ENCODE results near the gene FN3K.

FN3K gene

DNA sequence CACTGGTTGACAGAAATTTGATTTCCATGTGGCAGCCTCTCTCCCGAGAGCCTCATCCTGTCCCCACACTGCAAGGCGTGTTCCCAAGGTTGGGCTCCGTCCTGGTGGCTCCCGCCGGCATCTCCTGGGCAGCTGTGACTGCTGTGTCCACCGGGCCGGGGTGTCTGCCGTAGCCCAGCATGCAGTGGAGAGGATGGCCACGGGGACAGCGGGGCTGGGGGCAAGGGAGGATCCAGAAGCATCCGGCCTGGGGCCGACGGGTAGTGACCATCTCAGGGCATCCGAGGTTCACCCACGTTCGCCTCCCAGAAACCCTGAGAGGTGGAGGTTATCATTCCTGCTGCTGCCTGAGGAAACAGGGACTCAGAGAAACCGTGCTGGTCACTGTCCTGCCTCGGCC, 29.7 kb upstream of the FN3K start:
- peaks cover 22% of the 10 kb centered on the region for H3K27me3 Mint-ChIP-seq (ENCODE audit: low read depth, poor library complexity)
- DNase-seq = no peak
- H3K9me3 Mint-ChIP-seq = no peaks in the 10 kb centered on the region
- H3K27ac Mint-ChIP-seq = no peak overlapping the region
- no peaks in the 10 kb centered on the region for H3K36me3 Mint-ChIP-seq (ENCODE audit: low read depth)
- TF ChIP-seq, protein P1, sequence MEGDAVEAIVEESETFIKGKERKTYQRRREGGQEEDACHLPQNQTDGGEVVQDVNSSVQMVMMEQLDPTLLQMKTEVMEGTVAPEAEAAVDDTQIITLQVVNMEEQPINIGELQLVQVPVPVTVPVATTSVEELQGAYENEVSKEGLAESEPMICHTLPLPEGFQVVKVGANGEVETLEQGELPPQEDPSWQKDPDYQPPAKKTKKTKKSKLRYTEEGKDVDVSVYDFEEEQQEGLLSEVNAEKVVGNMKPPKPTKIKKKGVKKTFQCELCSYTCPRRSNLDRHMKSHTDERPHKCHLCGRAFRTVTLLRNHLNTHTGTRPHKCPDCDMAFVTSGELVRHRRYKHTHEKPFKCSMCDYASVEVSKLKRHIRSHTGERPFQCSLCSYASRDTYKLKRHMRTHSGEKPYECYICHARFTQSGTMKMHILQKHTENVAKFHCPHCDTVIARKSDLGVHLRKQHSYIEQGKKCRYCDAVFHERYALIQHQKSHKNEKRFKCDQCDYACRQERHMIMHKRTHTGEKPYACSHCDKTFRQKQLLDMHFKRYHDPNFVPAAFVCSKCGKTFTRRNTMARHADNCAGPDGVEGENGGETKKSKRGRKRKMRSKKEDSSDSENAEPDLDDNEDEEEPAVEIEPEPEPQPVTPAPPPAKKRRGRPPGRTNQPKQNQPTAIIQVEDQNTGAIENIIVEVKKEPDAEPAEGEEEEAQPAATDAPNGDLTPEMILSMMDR (IDR thresholded peaks at IDR 0.05) = no peak
- peaks cover 28% of the 10 kb centered on the region for H3K4me1 Mint-ChIP-seq
- H3K4me3 Mint-ChIP-seq = no peak overlapping the region

DNA sequence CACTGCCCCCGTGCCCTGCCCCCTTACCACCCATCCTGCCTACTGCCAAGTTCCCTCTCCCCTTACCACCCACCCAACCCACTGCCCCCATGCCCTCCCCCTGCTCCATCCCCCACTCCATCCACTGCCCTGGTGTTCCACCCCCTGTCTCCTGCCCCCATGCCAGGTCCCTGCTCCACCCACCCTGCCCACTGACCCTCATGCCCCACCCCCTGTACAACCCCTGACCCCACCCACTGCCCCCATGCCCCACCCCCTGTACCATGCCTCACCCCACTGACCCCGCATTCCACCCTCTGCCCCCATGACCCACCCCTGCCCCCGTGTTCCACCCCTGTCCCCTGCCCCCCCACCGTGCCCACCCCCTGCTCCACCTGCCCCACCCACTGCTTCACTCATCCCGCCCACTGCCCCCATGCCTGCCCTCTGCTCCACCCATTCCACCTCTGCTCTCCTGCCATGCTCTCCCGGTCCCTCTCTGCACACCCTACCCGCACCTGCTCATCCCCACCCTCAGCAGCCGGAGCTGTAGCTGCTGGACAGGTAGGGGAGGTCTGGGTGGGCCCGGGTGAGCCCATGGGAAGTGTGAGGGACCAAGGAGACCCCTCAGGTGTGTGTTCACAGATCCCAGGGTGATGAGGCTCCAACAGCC, 26.3 kb upstream of the FN3K start:
- no peaks in the 10 kb centered on the region for H3K36me3 Mint-ChIP-seq (ENCODE audit: low read depth)
- no peak overlapping the region for H3K27ac Mint-ChIP-seq
- no peaks in the 10 kb centered on the region for H3K9me3 Mint-ChIP-seq
- TF ChIP-seq, protein P1 (IDR thresholded peaks at IDR 0.05) = no peak
- H3K4me1 Mint-ChIP-seq = peaks cover 22% of the 10 kb centered on the region
- H3K4me3 Mint-ChIP-seq = no peak overlapping the region
- DNase-seq = no peak
- peaks cover 18% of the 10 kb centered on the region for H3K27me3 Mint-ChIP-seq (ENCODE audit: low read depth, poor library complexity)

DNA sequence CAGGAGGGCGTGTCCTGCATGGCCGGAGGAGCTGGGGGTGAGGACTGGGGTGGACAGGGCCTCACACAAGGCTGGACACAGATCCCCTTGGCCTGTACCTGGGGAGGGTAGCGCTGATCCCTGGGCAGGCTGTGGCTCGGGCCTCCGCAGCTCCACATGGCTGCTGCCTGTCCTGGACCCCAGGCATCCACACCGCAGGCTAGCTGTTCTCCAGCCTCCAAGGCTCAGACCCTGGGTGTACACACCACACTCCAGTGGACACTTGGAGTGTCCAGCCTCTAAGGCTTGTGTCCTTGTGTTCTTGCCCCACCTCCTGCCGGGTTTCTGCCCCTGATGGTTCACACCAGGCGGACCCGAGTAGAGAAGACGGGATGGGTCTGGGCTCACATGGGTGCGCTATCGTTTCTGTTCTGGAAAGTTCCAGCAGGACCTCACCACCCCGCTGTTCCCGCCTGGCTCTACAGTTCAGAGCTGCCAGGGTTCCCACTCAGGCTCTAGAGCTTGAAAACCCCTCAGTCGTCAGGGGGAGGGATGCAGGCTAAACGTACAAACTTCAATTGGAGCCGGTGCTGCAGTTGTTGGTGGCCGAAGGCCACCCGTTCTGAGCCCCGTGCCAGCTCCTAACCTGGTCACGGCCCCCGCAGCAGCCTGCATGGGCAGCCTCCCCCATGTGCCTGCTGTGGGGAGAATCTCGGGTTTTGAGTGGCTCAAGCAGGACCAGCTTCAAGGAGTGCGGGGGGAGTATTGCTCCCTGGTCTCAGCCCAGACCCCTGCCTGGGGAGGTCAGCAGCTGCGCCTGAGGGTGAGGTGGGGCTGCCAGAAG, 25.5 kb upstream of the FN3K start:
- TF ChIP-seq, protein P1 (IDR thresholded peaks at IDR 0.05) = no peak
- no peak overlapping the region for H3K27ac Mint-ChIP-seq
- DNase-seq = no peak
- H3K36me3 Mint-ChIP-seq (ENCODE audit: low read depth) = no peaks in the 10 kb centered on the region
- H3K4me1 Mint-ChIP-seq = peaks cover 14% of the 10 kb centered on the region
- no peaks in the 10 kb centered on the region for H3K9me3 Mint-ChIP-seq
- no peak overlapping the region for H3K4me3 Mint-ChIP-seq
- peaks cover 17% of the 10 kb centered on the region for H3K27me3 Mint-ChIP-seq (ENCODE audit: low read depth, poor library complexity)

DNA sequence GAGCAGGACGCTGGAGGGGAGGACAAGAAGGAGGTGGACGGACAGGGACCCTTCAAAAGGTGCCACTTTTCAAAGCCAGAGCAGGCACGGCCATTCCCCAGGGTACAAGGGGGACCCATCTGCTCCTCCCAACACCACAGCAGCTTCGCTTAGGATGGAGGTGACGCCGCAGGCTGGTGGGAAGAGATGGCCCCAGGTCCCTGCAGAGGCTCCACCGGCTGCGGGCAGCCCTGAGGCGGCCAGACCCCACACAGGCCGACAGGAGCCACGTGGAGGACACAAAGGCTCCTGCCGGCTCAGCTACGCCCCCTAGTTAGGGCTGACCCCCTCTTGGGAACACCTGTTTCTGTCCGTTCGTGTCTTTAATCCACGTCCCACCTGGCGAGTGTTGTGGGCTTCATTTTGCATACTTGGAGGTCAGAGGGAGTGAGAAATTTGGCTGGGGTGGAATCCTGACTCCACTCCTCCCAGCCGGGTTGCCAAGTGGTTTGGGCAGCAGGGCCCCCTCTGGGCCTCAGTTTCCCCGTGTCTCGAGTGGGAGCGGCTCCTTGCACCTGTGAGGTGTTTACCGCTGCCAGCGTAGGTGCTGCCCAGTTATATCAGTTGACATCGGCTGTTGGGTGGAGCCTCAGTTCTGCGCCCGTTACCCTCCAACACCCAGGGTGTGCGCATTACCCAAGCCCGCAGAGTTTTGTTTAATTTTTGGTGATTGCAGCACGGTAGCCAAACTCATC, 24.7 kb upstream of the FN3K start:
- Mint-ChIP-seq H3K27ac (no peak overlapping the region), H3K4me1 (peaks cover 14% of the 10 kb centered on the region), H3K4me3 (no peak overlapping the region), H3K27me3 (ENCODE audit: low read depth, poor library complexity) (peaks cover 20% of the 10 kb centered on the region), H3K36me3 (ENCODE audit: low read depth) (no peaks in the 10 kb centered on the region), H3K9me3 (no peaks in the 10 kb centered on the region)
- no peak for DNase-seq
- TF ChIP-seq, protein P1 (IDR thresholded peaks at IDR 0.05) = no peak

DNA sequence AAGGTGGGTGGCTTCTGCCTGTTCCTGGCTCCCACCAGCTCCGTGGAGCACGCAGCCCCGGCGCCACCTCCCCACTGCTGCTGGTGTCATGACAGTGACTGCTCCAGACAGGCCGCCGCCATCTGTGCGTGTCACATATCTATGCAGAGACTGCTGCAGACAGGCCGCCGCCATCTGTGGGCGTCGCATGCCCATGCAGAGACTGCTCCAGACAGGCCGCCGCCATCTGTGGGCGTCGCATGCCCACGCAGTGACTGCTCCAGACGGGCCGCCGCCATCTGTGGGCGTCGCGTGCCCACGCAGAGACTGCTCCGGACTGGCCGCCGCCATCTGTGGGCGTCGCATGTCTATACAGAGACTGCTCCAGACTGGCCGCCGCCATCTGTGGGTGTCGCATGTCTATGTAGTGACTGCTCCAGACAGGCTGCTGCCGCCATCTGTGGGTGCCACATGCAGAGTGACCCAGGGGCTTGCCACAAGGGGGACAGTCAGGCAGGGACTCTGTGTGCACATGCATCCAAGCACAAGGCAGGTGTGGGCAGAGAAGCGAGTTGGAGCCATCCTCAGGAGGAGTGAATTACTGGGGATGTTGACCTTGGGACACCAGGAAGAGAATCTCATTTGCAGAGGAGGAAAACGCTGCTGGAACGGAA, 22.2 kb upstream of the FN3K start:
- H3K4me3 Mint-ChIP-seq = no peak overlapping the region
- peaks cover 15% of the 10 kb centered on the region for H3K27me3 Mint-ChIP-seq (ENCODE audit: low read depth, poor library complexity)
- TF ChIP-seq, protein P1 (IDR thresholded peaks at IDR 0.05) = no peak
- peaks cover 7% of the 10 kb centered on the region for H3K36me3 Mint-ChIP-seq (ENCODE audit: low read depth)
- no peaks in the 10 kb centered on the region for H3K9me3 Mint-ChIP-seq
- no peak for DNase-seq
- H3K4me1 Mint-ChIP-seq = peaks cover 24% of the 10 kb centered on the region
- H3K27ac Mint-ChIP-seq = no peak overlapping the region
